Measurements from ENCODE around the gene SLC19A1.

DNA sequence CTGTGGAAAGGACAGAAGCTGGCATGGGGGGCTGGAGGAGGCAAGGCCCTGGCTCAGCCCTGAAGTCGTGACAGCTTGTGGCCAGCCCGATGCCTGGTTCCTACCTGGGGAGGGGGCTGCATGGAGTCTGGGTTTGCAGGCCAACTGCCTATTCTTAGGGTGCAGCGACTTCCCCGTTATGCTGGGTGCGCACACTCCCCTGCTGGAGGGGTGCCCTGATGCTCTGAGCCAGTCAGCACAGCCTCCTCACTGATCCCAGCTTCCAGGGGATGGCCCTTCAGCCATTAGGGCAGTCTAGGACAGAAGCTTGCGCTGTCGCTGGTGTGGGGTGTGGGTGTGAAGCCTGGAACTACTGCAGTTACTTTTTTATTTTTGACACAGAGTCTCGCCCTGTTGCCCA, 30.0 kb upstream of the SLC19A1 start:
- TF ChIP-seq CTCF (IDR thresholded peaks at IDR 0.05) (no peak), POLR2A (IDR thresholded peaks at IDR 0.05) (no peak)
